Stimulated activated CD4-positive, alpha-beta T cell treated with anti-CD3 and anti-CD28 coated beads, TNF-alpha, amount 100 ng/mL, for 4 hours (primary cell): ENCODE measurements around the gene AUP1.
A peak's percentile ranks its signal among the peaks of the same experiment; 100 is the strongest.
"Not testable (repeated sequence)": the region's sequence is repeated elsewhere in the genome, so short reads cannot be mapped to it uniquely, and the experiment has no call there.

Experiments used
- DNase-seq, 3 experiments: peaks; one replicate each; pipeline ENCODE4 v3.0.0-alpha.2; 2020; ENCODE audit warnings: low read depth in 3 of 3

Gene AUP1, protein sequence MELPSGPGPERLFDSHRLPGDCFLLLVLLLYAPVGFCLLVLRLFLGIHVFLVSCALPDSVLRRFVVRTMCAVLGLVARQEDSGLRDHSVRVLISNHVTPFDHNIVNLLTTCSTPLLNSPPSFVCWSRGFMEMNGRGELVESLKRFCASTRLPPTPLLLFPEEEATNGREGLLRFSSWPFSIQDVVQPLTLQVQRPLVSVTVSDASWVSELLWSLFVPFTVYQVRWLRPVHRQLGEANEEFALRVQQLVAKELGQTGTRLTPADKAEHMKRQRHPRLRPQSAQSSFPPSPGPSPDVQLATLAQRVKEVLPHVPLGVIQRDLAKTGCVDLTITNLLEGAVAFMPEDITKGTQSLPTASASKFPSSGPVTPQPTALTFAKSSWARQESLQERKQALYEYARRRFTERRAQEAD

DNA sequence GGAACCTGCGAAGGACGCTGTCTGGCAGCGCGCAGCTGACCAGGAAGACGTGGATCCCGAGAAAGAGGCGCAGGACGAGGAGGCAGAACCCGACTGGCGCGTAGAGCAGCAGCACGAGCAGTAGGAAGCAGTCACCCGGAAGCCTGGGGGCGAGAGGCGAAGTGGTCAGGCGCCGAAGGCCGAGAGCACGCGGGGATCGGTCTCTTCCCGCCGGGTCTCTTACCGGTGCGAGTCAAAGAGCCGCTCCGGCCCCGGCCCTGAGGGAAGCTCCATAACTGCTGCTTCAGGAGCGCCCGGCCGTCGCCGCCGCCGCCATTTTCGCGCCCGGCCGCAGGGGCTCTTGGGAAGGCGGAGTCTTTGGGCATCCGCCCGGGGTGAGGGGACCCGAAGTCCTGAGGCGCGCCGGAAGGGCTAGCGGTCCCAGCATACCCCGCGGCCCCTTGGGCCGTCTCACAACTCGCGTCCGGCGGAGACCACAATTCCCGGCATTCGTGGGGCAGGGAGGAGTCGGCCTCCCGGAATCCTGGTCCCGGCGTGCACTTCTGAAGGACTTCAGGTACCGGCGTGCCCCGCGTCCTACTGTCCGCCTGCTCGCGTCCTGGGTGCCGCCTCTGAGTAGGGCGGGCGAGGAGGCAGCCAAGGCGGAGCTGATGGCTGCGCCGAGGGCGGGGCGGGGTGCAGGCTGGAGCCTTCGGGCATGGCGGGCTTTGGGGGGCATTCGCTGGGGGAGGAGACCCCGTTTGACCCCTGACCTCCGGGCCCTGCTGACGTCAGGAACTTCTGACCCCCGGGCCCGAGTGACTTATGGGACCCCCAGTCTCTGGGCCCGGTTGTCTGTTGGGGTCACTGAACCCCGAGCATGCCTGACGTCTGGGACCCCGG lies at the start of gene AUP1, which contains the start of gene HTRA2:
Gene AUP1, minus strand, starts transcription at position 350 of the 882 bp plus-strand sequence. Its CDS starts 77 bp downstream, at position 273.
Gene HTRA2, plus strand, starts transcription at position 577 of the 882 bp plus-strand sequence. Its CDS starts 74 bp downstream, at position 651.
- DNase-seq = peak; percentile 70 to 78 (median 78)

DNA sequence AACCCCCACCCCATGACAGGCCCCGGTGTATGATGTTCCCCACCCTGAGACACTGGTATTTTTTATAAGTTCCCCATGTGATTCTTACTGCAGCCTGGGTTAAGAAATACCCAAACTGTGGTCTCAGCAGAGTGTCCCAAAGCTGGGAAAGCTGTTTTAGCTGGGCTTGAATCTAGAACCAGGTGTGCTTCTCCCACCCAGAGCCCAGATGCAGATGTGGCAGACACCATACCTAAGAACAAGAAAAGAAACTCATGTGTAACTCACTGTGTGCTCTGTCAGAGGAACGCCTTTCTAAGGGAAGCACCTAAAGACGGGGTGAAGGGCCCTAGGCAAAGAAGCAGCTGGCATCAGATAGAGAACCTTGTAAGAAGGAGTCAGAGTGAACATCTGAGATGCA lies 48.9 kb upstream of the AUP1 start:
- DNase-seq = no peak

DNA sequence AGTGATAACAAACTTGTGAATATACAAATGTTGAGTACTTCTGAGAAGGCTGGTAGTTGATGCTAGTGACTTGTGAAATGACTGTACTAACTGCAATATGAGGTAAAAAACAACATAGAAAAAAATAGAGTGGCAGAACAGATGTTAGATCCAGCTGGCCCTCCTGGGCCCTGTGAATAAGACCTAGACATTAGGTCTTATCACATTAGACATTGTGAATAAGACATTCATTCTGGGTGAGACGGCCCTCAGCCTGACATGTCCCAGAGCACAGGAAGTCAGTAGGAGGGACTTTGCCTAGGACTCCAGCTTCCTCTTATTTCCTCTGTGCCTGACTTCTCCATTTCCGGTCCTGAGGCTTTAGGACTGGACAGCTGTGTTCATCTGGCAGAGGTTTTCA lies 47.9 kb upstream of the AUP1 start:
- DNase-seq = no peak

DNA sequence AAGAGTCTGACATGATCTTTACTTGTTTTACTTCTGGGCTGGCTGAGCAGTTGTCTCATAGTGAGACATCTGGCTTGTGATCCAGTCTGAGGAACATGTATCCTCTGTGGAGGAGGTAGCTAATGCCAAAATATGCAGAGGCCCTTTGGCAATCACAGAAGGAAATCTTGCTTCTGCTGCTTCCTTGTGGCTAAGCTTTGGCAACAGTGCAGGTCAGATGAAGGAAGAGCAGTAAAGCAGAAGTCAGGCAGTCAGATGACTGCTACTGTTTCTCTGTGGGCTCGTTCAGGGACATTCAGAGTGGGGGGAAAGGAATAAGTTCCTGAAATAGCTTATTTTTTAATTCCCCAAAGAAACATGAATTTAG lies 47.3 kb upstream of the AUP1 start:
- DNase-seq = no peak

DNA sequence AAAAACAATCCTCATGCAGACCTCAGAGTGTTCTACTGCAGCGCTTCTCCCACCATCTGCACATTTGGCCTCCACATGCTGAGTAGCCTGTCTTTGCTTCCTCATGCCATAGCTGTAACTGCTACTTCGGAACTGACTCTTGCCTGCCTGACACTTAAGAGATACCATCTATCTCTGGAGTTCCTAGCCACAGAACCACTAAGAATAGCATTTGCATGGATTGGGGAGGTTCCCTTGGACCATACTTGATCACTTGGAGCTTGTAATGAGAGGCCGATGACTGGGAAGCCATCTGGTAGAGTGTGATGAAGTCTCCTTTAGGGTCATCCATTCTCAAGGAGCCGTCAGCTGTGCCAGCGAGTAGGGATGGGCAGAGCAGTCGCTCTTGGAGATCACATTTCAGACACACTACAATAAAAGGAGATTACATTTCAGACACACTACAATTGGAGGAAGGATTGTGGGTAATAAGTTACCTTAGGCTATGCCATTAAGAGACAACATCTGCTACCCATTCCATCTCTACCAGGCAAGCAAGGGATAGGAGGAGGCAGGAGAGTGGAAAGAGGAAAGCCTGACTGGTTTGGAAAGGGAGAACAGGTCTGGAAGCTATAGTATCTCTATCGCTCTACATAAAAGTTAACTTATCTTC lies 46.8 kb upstream of the AUP1 start:
- DNase-seq = no peak

DNA sequence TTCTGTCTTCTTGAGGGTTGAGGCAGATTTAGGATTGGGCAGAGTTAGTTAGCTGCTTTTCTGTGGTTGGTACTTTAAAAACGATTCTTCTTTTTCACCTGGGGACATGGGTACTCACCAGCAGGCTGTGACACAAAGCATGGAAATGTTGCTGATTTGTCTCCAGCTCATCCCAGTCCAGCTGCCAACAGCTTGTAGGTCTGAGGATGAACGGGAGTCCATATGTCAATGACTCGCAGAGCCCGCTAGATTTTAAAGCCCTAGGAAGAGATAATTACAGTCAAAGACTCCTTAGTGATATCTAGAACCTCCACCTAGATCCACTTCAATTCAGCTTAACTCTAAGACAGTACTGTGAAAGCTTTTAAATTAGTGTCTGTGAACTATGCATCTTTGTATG lies 45.8 kb upstream of the AUP1 start:
- DNase-seq = no peak

DNA sequence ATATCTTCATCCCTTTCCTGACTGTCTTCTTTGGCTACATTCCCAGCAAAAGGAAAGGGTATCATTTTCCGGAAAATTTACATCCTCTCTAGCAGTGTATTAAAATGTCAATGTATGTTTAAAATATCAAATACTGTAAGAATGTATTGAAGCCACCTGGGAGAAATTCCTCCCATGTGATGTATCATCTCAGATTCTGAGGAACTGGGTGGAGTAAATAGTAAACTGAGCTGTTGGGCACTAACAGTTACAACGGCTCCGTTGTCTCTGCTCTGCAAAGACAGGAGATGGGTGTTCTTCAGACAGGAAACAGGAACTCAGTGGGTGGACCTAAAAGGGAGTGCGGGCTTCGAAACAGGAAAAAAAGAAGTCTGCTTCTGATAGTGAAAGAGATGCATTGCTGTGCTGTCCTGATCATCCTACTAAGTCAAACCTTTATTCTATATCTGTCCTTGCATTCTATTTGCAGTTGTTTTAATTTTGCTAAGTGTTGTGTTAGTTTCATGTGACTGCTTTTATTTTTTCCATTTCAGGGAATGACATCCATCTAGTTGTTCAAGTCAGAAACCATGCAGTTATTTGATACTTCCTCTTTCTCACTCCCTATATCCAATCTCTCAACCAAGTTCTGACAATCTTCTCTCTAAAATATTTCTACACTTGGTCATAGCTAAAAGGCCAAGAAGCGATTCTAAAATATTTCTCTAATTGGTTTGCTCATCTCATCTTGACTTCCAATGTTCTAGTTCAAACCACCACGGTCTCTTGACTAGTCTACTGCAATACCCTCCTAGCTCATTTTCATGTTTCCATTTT lies 44.4 kb upstream of the AUP1 start:
- no peak for DNase-seq

DNA sequence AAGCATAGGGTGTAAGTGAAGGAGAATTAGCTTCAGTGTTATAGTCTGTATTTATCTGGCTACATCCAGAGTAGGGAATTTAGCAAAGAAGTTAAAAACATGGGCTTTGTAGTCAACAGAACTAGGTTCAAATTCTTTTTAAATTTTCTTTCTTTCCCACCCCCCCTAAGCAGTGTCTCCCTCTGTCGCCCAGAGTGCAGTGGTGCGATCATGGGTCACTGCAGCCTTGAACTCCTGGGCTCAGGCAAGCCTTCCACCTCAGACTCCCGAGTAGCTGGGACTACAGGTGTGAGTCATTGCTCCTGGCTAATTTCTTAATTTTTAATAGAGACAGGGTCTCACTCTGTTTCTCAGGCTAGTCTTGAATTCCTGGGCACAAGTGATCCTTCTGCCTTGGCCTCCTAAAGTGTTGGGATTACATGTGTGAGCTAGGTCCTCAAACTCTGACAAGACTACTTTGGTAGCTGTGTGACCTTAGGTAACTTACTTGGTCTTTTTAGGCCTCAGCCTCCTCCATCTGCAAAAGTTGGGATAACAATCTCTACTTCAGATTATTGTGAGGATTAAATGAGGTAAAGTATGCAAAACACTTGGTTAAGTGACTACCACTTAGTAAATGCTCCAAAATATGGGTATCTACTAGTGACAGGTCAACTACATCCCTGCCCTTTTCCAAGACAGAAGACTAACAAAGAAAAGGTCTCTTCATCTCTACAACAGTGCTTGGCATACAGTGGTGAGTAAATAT lies 42.8 kb upstream of the AUP1 start:
- no peak for DNase-seq

DNA sequence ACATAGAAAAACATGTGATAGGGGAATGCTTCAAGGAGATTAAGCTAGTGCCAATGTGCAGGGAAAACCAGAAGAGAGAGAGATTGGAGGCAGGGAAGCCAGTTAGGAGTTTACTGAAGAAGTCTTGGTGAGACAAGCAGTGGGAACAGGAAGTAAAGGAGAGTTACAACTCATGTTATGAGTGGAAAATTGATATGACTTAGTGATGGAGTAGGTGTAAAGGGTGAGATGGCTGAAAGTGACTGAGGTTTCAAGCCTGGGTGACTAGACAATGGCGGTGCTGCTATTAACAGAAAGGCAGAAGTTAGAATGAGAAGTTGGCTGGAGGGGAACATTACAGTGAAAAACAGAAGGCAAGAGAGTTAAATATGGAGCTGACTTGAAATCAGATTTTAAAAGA lies 41.6 kb upstream of the AUP1 start:
- no peak for DNase-seq

DNA sequence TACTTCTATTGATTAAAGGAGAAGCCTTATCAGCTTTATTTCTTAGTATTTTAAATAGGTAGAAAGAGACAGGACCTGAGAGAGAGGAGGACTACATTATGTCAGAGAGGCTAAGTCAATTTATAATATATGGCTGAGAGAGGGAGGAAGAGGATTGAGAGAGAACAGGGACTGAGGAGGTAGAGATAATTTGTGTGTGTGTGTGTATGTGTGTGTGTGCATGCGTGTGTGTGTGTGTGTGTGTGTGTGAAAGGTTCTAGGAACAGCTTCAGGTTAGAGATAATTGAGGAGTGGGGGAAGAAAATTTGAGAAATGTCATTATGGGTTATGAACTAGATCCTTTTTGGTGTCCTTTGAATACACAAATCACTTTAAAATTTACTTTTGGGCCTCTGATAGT lies 40.2 kb upstream of the AUP1 start:
- no peak for DNase-seq

DNA sequence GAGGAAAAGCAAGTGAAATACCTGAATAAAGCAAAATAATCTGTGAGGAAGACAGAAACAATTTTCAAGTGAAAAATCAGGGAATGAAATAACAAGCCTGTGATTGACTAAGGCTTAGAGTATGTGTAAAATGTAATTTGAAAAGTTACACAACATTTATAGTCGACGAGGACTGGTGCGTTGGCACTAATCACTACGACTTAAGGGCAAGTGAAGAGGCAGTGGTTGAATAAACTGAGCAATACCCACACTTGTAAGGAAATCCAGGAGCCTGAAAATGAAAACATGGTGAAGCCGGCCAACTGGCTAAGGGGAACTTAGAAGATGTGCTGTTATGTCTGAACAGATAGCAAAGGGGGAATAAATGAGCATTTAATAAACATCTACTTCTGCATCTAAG lies 38.4 kb upstream of the AUP1 start:
- DNase-seq = no peak

DNA sequence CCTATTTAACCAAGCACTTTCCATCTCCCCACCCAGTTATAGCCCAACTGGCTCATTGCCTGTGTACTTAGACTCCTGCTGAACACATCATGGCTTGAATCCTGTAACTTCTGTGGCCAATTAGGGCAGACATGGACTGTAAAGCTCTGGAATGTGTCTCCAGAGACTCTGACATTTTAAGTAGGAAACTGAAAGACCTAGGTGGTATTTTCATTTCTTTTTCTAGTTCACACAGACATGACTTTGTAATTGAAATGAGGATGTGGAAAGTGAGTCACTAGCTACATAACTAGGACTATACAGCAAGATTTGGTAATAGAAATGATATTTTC lies 37.2 kb upstream of the AUP1 start:
- DNase-seq = no peak

DNA sequence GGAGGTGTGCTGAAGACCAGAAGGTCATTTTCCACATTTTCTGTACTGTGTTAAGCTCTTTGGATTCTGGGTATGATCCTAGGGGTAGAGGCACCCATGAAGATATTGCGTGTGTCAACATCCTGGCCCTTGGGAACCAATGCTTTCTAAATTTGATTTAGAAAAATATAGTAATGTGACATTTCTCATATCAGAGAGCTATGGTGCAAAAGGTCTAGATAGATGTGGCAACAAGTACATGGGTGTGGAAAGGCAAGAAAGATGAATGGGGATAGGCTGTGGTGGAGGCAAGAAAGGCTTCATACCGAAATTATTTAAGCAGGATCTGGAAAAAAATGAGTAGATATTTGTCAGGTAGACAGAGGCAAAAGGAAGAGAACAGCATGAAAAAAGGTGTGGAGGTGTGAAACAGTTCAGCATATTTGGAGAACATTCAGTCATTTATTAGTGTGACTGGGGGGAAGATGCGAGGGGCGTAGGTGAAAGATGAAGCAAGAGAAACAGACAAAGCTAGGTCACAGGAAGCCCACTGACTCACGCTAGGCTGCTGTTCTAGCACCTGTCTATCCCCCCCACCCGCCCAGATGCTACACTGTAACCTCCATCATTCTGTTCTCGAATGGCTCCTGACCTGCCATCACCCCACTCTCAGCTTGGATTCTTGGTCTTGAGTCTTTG lies 36.7 kb upstream of the AUP1 start:
- no peak for DNase-seq

DNA sequence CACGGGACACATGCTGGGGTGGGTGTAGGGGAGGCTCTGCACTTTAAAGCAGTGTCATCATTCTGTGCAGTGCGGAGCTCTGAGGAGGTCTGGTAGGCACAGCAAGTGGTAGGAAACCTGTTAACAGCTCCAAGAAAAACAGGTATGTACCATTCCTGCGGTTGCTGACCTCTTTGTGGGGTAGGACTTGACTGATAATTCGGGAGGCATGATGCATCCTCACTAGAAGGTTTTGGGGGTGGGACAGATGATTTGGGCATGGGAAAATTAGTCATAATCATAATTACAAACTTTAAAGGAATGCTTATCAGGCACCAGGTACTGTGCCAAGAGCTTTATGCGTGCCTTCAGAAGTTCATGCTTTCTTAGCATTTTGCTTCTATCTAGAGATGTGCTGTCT lies 34.7 kb upstream of the AUP1 start:
- no peak for DNase-seq

DNA sequence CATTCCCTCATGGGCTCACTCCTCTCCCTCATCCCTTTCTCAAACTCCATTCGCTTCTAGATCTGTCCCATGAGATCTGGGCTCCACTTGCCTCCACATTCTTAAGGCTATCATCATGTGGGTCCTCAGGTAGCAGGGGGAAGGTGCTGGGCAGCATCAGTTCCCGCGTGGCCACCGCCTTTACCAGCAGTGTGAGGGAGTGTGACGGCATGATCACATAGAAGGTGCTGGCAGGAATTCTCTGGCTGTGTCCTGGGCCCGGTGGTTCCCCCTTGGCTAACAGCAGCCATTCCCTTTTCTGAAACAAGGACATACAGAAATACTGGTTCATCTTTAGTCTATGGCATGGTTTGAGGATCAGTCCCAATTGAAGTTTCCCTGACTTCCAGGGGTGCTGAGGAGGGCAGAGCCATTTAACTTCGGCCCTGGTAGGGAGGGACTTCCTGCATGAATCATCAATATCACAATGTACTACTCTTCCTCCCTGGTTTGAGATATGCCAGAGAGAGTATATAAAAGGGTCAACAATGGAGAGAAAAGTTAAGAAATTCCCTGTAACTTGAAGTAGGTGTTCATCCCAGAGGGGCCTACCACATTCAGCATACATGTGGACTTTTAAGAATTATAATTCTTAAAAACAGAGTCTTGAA lies 32.7 kb upstream of the AUP1 start:
- no peak for DNase-seq

DNA sequence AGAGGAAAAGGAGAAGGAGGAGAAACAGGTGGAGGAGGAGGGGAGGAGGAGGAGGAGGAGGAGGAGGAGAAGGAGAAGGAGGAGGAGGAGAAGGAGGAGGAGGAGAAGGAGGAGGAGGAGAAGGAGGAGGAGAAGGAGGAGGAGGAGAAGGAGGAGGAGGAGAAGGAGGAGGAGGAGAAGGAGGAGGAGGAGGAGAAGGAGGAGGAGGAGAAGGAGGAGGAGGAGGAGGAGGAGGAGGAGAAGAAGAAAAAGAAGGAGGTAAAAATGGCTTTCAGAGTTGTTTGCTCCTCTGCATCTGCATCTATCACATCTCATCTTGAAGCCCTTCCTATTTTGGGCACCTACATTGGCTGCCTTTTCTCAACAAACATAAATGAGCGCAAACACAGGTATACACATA lies 31.5 kb upstream of the AUP1 start:
- DNase-seq = not testable (repeated sequence)

DNA sequence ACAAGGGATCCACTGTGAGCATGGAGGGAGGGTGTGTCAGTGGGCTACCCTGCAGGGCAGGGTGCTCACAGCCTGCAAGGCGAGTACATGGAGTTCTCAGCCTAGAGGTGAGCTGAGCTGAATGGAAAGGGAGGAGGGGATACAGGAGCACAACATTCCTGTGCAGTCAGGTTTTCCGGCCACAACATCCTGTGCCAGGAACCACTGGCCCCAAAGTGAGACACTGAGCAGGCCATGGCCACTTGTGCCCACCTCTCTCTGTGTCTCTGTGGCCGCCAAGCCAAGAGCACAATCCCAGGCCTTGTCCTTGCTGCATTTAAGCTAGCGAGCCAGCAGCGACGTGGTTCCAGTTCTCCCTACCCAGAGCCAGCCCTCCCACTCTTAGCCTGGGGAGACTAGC lies 31.1 kb upstream of the AUP1 start:
- no peak for DNase-seq

DNA sequence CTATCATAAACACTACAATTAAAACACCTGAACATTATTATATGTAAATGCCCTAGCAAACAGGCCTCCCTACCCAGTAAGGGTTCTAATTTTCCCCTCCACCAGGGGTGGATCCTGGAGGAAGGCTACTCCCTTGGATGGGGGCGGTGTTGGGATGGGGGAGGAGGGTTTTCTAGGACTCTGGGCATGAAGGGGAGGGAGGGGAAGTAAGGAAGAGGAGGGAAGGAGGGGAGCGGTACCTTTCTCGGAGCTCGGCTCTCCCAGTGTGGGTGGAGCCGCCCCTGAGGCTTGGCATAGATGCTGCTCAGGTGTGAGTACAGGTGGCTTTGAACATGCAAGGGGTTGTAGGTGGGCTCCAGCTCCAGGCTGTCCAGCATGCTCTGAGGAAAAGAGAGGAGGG lies 30.4 kb upstream of the AUP1 start:
- no peak for DNase-seq

DNA sequence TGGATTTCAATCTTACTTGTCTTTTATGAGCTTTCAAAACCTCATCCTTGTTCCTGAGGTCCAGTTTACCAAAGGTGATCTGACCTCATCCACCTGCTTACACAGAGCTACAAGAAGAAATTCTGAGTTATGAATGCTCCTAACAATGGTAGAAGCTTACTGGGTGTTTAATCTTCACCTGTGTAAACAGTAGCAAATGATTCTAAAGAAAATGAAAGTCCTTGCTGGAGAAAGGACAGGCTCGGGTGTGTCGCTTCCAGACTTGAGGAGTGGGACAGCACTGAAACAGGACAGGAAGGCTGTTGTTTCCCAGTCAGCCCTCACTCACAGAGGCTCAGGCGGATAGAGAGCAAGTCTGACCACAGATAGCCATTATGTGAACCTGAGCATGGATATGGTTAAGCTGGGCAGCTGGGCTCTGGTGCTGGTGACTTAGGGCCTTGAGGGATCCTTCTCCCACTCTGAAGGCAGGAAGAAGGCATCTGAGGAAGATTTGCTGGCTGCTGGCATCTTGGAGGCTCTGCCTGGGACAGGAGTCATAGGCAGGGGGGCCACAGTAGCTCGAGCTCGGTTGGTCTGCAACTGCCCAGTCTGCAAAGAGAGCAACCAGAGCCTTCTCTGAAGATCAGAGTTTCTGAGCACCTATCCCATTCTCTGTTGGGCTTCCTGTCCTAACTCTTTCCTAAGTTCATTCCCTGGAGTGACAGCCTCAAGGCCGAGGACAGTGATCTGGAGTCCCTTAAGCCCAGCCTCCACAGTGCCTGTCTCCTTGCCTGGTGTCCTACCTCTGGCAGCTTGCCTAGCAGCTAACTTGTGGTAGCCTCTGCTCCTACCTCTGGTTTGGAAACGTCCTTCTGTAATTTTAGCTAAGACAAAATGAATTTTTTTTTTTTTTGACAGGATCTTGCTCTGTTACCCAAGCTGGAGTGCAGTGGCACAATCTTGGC lies 29.1 kb upstream of the AUP1 start:
- no peak for DNase-seq
